A549 (cell line): ENCODE results near the gene SRCIN1. TPM values are rescaled to one million over a fixed set of nuclear protein-coding genes. Genes with fewer than 3 reads are reported as not detected.
A peak's percentile ranks its signal among the peaks of the same experiment; 100 is the strongest.

ENCODE experiments used
- ATAC-seq, 2 experiments: fragments of 200-7000 bp in 1 of 2; fragments of >200 bp in 1 of 2; cut with Nextera tagmentation in 1 of 2; cut with Tn5 transposase in 1 of 2; 3 replicates each; pipeline versions ENCODE4 v1.8.0 to v1.9.1; 2018 to 2020; ENCODE audit warnings: mild to moderate bottlenecking in 1 of 2, moderate library complexity in 1 of 2
- CTCF ChIA-PET: fragments of 300-600 bp; sonication (Branson Sonifier 250); formaldehyde crosslinking; extraction: SDS; loops from one replicate; lab custom pipeline; 2021; ENCODE audit warnings: antibody characterized with exemption, inconsistent platforms; lab: Yijun Ruan, JAX
- POLR2A ChIA-PET: fragments of 350-600 bp; formaldehyde crosslinking; extraction: SDS; loops from one replicate; lab custom pipeline; 2021; ENCODE audit warnings: antibody characterized with exemption, inconsistent platforms; lab: Yijun Ruan, JAX
- DNase-seq, 2 experiments: peaks; one replicate each; pipeline versions ENCODE4 v3.0.0 to v3.0.0-alpha.2; 2011 to 2016; ENCODE audit warnings: low read depth in 1 of 2, low spot score in 1 of 2
- FAIRE-seq: peaks from 2 replicates; lab custom pipeline; 2011; peaks lifted over from hg19 to GRCh38; lab: Jason Lieb, UNC
- H3K27ac ChIP-seq, 2 experiments: fragments of >200 bp; sonication (Bioruptor Twin); formaldehyde crosslinking; 3 replicates each; pipeline ENCODE4 v1.5.1; 2016 to 2017
- H3K4me1 ChIP-seq: fragments of >200 bp; sonication (Bioruptor Twin); formaldehyde crosslinking; 3 replicates; pipeline ENCODE4 v1.6.1; 2016
- H3K4me2 ChIP-seq: fragments of >200 bp; sonication (Bioruptor Twin); formaldehyde crosslinking; 3 replicates; pipeline ENCODE4 v1.6.1; 2016
- H3K4me3 ChIP-seq: fragments of >200 bp; sonication (Bioruptor Twin); formaldehyde crosslinking; 3 replicates; pipeline ENCODE4 v1.5.1; 2016
- H3K9me3 ChIP-seq: fragments of >200 bp; sonication (Bioruptor Twin); formaldehyde crosslinking; 3 replicates; pipeline ENCODE4 v1.6.1; 2016
- CBX2 ChIP-seq: fragments of 200-600 bp; sonication (generic); IDR thresholded peaks from 2 replicates; pipeline ENCODE4 v1.6.1; 2016; ENCODE audit warnings: low read depth, mild to moderate bottlenecking, borderline replicate concordance
- CHD2 ChIP-seq: fragments of 150-350 bp; IDR thresholded peaks from 2 replicates; pipeline ENCODE4 v1.6.1; 2014; ENCODE audit warnings: low read length; ENCODE audit not compliant: partially characterized antibody
- CTCF ChIP-seq: fragments of >200 bp; sonication (Bioruptor Twin); formaldehyde crosslinking; IDR thresholded peaks from 3 replicates; pipeline ENCODE4 v1.5.1; 2016
- E2F6 ChIP-seq: IDR thresholded peaks from 2 replicates; pipeline ENCODE4 v1.6.1; 2012; ENCODE audit warnings: low read depth, borderline replicate concordance
- EHMT2 ChIP-seq: fragments of 200-600 bp; sonication (generic); IDR thresholded peaks from 2 replicates; pipeline ENCODE4 v1.6.1; 2016; ENCODE audit warnings: antibody characterized with exemption, low read depth, mild to moderate bottlenecking, moderate library complexity
- ELK1 ChIP-seq: fragments of 150-350 bp; IDR thresholded peaks from 2 replicates; pipeline ENCODE4 v1.6.1; 2014; ENCODE audit warnings: low read depth, mild to moderate bottlenecking, low read length
- ESRRA ChIP-seq: fragments of 150-350 bp; IDR thresholded peaks from 2 replicates; pipeline ENCODE4 v1.6.1; 2014; ENCODE audit warnings: mild to moderate bottlenecking, low read length, borderline replicate concordance
- HDAC2 ChIP-seq: fragments of 200-600 bp; sonication (generic); IDR thresholded peaks from 2 replicates; pipeline ENCODE4 v1.6.1; 2016
- HEYL ChIP-seq: fragments of 250-450 bp; sonication (Bioruptor Pico); IDR thresholded peaks from 2 replicates; pipeline ENCODE4 v1.8.0; 2021; ENCODE audit warnings: mild to moderate bottlenecking, moderate library complexity
- HOXA7 ChIP-seq: fragments of 250-450 bp; sonication (Bioruptor Pico); IDR thresholded peaks from 2 replicates; pipeline ENCODE4 v1.5.0; 2020; ENCODE audit warnings: mild to moderate bottlenecking, moderate library complexity
- JUN ChIP-seq, 2 experiments: fragments of >200 bp; sonication (Bioruptor Twin); formaldehyde crosslinking; IDR thresholded peaks; 2 replicates in 1 of 2; 3 replicates in 1 of 2; pipeline ENCODE4 v1.6.1; 2016 to 2017
- KDM5A ChIP-seq: fragments of 200-600 bp; sonication (generic); IDR thresholded peaks from 2 replicates; pipeline ENCODE4 v1.6.1; 2016; ENCODE audit warnings: antibody characterized with exemption, mild to moderate bottlenecking
- NPAS2 ChIP-seq: fragments of 250-450 bp; sonication (Bioruptor Pico); IDR thresholded peaks from 2 replicates; pipeline ENCODE4 v1.8.0; 2022; ENCODE audit warnings: mild to moderate bottlenecking, moderate library complexity, borderline replicate concordance
- POLR2A ChIP-seq: IDR thresholded peaks from 2 replicates; pipeline ENCODE4 v1.6.1; 2012; ENCODE audit warnings: mild to moderate bottlenecking, low read length
- POLR2AphosphoS2 ChIP-seq: conservative IDR thresholded peaks from 2 replicates; pipeline ENCODE4 v1.6.1; 2012; ENCODE audit warnings: low read length, improper control_type of control experiment, inconsistent platforms
- RARB ChIP-seq: fragments of 250-450 bp; sonication (Bioruptor Pico); IDR thresholded peaks from 2 replicates; pipeline ENCODE4 v1.8.0; 2021; ENCODE audit warnings: mild to moderate bottlenecking, moderate library complexity
- RNF2 ChIP-seq: fragments of 200-600 bp; sonication (generic); IDR thresholded peaks from 2 replicates; pipeline ENCODE4 v1.6.1; 2016; ENCODE audit warnings: low read depth, mild to moderate bottlenecking, antibody characterized with exemption, moderate library complexity, borderline replicate concordance
- TFCP2L1 ChIP-seq: fragments of 250-450 bp; sonication (Bioruptor Pico); IDR thresholded peaks from 2 replicates; pipeline ENCODE4 v1.5.0; 2021; ENCODE audit warnings: mild to moderate bottlenecking
- TP53 ChIP-seq: fragments of 250-450 bp; sonication (Bioruptor Pico); IDR thresholded peaks from 2 replicates; pipeline ENCODE4 v1.5.0; 2021; ENCODE audit warnings: mild to moderate bottlenecking, moderate library complexity
- ZC3H11A ChIP-seq: fragments of 450-650 bp; IDR thresholded peaks from 2 replicates; pipeline ENCODE4 v1.6.1; 2014; ENCODE audit warnings: antibody characterized with exemption, mild to moderate bottlenecking
- ZFP36 ChIP-seq: fragments of 450-650 bp; IDR thresholded peaks from 2 replicates; pipeline ENCODE4 v1.6.1; 2014; ENCODE audit warnings: borderline replicate concordance; ENCODE audit not compliant: partially characterized antibody
- ZSCAN20 ChIP-seq: fragments of 250-450 bp; sonication (Bioruptor Pico); IDR thresholded peaks from 2 replicates; pipeline ENCODE4 v1.8.0; 2022; ENCODE audit warnings: mild to moderate bottlenecking, moderate library complexity
- WGBS: methylation state at CpG from one replicate; pipeline ENCODE4 v1.1.6; 2017; ENCODE audit errors: missing lambda C conversion rate; 5-methylcytosine and 5-hydroxymethylcytosine counted together
- polyA plus RNA-seq, 4 experiments: library from polyadenylated mRNA; depleted of rRNA in 3 of 4; stranded (reverse); fragments of >200 nt; fragmentation: RNase III in 1 of 4; extraction: RNeasy Plus Mini Kit Qiagen cat#74134 plus additional on column Dnase treatment in 1 of 4; gene quantifications; 2 replicates in 3 of 4; 3 replicates in 1 of 4; pipeline ENCODE4 v1.2.3, GENCODE V29; 2011 to 2017

SRCIN1 gene
- polyA plus RNA-seq, 2 of the 4 experiments (the other 2 are of a cell fraction) = 1.4 to 2.1 TPM

- no peak for TF ChIP-seq NPAS2 (CRISPR knock-in tag)
- no peak for TF ChIP-seq TFCP2L1 (CRISPR knock-in tag)
- TF ChIP-seq KDM5A = no peak
- TF ChIP-seq ESRRA = no peak
- no peak for TF ChIP-seq RNF2
- no peak for TF ChIP-seq ZFP36
- TF ChIP-seq ZC3H11A = no peak
- TF ChIP-seq HOXA7 (CRISPR knock-in tag) = no peak
- TF ChIP-seq HEYL = no peak
- TF ChIP-seq E2F6 = peak; percentile 72
- TF ChIP-seq JUN (IDR thresholded peaks at IDR 0.05) = no peak
- no peak for TF ChIP-seq POLR2AphosphoS2
- TF ChIP-seq CHD2 = no peak
- TF ChIP-seq, all 56 proteins: peak for 16
These were observed at the start of gene SRCIN1 (continued) for GRCh38 chr17:38605841-38606645.

GRCh38 chr17:38654411-38655398 is 49.0 kb upstream of the SRCIN1 start:
- 60% methylated on average over 21 of the region's 21 CpGs for WGBS
- no peaks in the 10 kb centered on the region for H3K9me3 ChIP-seq
- FAIRE-seq (no peak), DNase-seq (no peak), ATAC-seq (no peak)
- no peak overlapping the region for H3K4me2 ChIP-seq
- ChIA-PET POLR2A (no interaction called here), CTCF (interaction anchor here (0.6 to 26.0 kb wide), 13 partner anchors 11 to 146 kb away, joined by 3 to 435 read pairs (median 3); partner anchors contain the start of gene SRCIN1)
- TF ChIP-seq CBX2 (no peak), CTCF (no peak), ZSCAN20 (CRISPR knock-in tag) (no peak), EHMT2 (no peak), RARB (CRISPR knock-in tag) (no peak)
- H3K4me1 ChIP-seq = no peaks in the 10 kb centered on the region
- H3K4me3 ChIP-seq = no peak overlapping the region
- H3K27ac ChIP-seq = no peak overlapping the region

GRCh38 chr17:38653679-38654078 is 47.9 kb upstream of the SRCIN1 start:
- CTCF ChIA-PET = interaction anchor here (0.7 to 26.0 kb wide), 10 partner anchors 12 to 230 kb away, joined by 3 to 435 read pairs (median 4); partner anchors contain the start of gene SRCIN1
- Histone ChIP-seq H3K4me2 (no peak overlapping the region), H3K9me3 (no peaks in the 10 kb centered on the region), H3K4me3 (no peak overlapping the region), H3K4me1 (no peaks in the 10 kb centered on the region), H3K27ac (no peak overlapping the region)
- 71% methylated on average over 5 of the region's 5 CpGs for WGBS
- DNase-seq = no peak
- POLR2A ChIA-PET = no interaction called here
- no peak for ATAC-seq
- no peak for FAIRE-seq
- no peak for TF ChIP-seq E2F6
- no peak for TF ChIP-seq ZFP36
- TF ChIP-seq HDAC2 = no peak
- TF ChIP-seq CTCF = no peak
- TF ChIP-seq NPAS2 (CRISPR knock-in tag) = no peak
- TF ChIP-seq ELK1 = no peak
- TF ChIP-seq POLR2A = no peak
- TF ChIP-seq TP53 = no peak
